Caco-2 (cell line): Measurements from ENCODE around the gene CD27. TPM values are rescaled to one million over a fixed set of nuclear protein-coding genes. Genes with fewer than 3 reads are reported as not detected.

Experiments used
- BruUV-seq: library from RNA; stranded (reverse); fragments of 400-500 nt; replicated peaks from 2 replicates; lab custom pipeline; 2021; lab: Mats Ljungman, UMichigan
- CTCF ChIA-PET: fragments of 300-600 bp; sonication (Branson Sonifier 250); formaldehyde crosslinking; loops from one replicate; lab custom pipeline; 2022; ENCODE audit warnings: antibody characterized with exemption; lab: Charles Lee
- POLR2A ChIA-PET: fragments of 300-600 bp; sonication (Branson Sonifier 250); formaldehyde crosslinking; loops from one replicate; lab custom pipeline; 2022; ENCODE audit warnings: antibody characterized with exemption; lab: Charles Lee
- DNase-seq, 2 experiments: peaks; one replicate each; pipeline versions ENCODE4 v3.0.0 to v3.0.0-alpha.2; 2020 to 2022
- H3K27me3 ChIP-seq: replicated peaks from 2 replicates; pipeline ENCODE4 v1.6.0; 2011; ENCODE audit warnings: low read length; ENCODE audit not compliant: control insufficient read depth, insufficient read depth
- H3K36me3 ChIP-seq: 2 replicates; pipeline ENCODE4 v1.5.1; 2011; ENCODE audit warnings: low read length; ENCODE audit not compliant: control insufficient read depth, insufficient read depth
- H3K4me1 ChIP-seq: fragments of 250-450 bp; sonication (Bioruptor Pico); 2 replicates; pipeline ENCODE4 v1.5.1; 2020; ENCODE audit warnings: mild to moderate bottlenecking
- H3K4me3 ChIP-seq: 2 replicates; pipeline ENCODE4 v1.5.1; 2011; ENCODE audit warnings: low read depth, mild to moderate bottlenecking, control low read depth, low read length
- H3K9me3 ChIP-seq: fragments of 250-450 bp; sonication (Bioruptor Pico); 2 replicates; pipeline ENCODE4 v1.5.1; 2020; ENCODE audit warnings: mild to moderate bottlenecking, moderate library complexity
- H3K27ac Mint-ChIP-seq: one replicate; pipeline ENCODE4 v1.8.0; 2022; ENCODE audit warnings: mixed read lengths; ENCODE audit not compliant: unreplicated experiment
- H3K27me3 Mint-ChIP-seq: one replicate; pipeline ENCODE4 v1.8.0; 2022; ENCODE audit warnings: mixed read lengths; ENCODE audit not compliant: insufficient read depth, unreplicated experiment
- H3K36me3 Mint-ChIP-seq: one replicate; pipeline ENCODE4 v1.8.0; 2022; ENCODE audit warnings: mild to moderate bottlenecking, mixed read lengths; ENCODE audit not compliant: insufficient read depth, unreplicated experiment
- H3K4me1 Mint-ChIP-seq: one replicate; pipeline ENCODE4 v1.8.0; 2022; ENCODE audit warnings: low read depth, mixed read lengths; ENCODE audit not compliant: unreplicated experiment
- H3K4me3 Mint-ChIP-seq: one replicate; pipeline ENCODE4 v1.8.0; 2022; ENCODE audit warnings: mild to moderate bottlenecking, moderate library complexity, mixed read lengths; ENCODE audit not compliant: unreplicated experiment
- H3K9me3 Mint-ChIP-seq: one replicate; pipeline ENCODE4 v1.8.0; 2022; ENCODE audit warnings: mixed read lengths; ENCODE audit not compliant: unreplicated experiment
- intact Hi-C: fragments of 100-400 bp; cut with micrococcal nuclease; formaldehyde crosslinking; loops from one replicate; pipeline ENCODE4 v1.10.0; 2022; ENCODE audit not compliant: unreplicated experiment
- total RNA-seq: library from RNA; stranded (reverse); gene quantifications from 2 replicates; pipeline ENCODE4 v1.2.3, GENCODE V29; 2022
- TF ChIP-seq, protein P1 (sequence below), 2 experiments: fragments of 200-600 bp in 1 of 2; IDR thresholded peaks; 1 replicate in 1 of 2; 2 replicates in 1 of 2; pipeline versions ENCODE4 v1.5.1 to v1.8.0; 2011 to 2022; ENCODE audit warnings: antibody characterized with exemption in 1 of 2, control low read depth in 1 of 2, inconsistent platforms in 1 of 2, low read depth in 1 of 2, low read length in 1 of 2, mild to moderate bottlenecking in 1 of 2, moderate library complexity in 1 of 2; ENCODE audit not compliant: insufficient read depth in 1 of 2, severe bottlenecking in 1 of 2, unreplicated experiment in 1 of 2

The CD27 gene
- total RNA-seq, 1 experiment from 2014 or later = not detected

GRCh38 chr12:6458281-6459003 lies 13.7 kb downstream of the CD27 start:
- H3K9me3 Mint-ChIP-seq = no peaks in the 10 kb centered on the region
- H3K4me3 Mint-ChIP-seq = no peak overlapping the region
- ChIA-PET CTCF (no interaction called here), POLR2A (interaction anchor here (0.7 kb wide), 1 partner anchor 13 kb away, joined by 4 read pairs; no protein-coding TSS in a partner anchor)
- H3K27me3 Mint-ChIP-seq = no peaks in the 10 kb centered on the region
- Histone ChIP-seq H3K36me3 (peaks cover 2% of the 10 kb centered on the region; the same call in 1 of the 2 replicates), H3K27me3 (no peaks in the 10 kb centered on the region), H3K9me3 (no peaks in the 10 kb centered on the region), H3K4me3 (no peak overlapping the region), H3K4me1 (no peaks in the 10 kb centered on the region)
- intact Hi-C loops = no loop called here
- TF ChIP-seq, protein P1, sequence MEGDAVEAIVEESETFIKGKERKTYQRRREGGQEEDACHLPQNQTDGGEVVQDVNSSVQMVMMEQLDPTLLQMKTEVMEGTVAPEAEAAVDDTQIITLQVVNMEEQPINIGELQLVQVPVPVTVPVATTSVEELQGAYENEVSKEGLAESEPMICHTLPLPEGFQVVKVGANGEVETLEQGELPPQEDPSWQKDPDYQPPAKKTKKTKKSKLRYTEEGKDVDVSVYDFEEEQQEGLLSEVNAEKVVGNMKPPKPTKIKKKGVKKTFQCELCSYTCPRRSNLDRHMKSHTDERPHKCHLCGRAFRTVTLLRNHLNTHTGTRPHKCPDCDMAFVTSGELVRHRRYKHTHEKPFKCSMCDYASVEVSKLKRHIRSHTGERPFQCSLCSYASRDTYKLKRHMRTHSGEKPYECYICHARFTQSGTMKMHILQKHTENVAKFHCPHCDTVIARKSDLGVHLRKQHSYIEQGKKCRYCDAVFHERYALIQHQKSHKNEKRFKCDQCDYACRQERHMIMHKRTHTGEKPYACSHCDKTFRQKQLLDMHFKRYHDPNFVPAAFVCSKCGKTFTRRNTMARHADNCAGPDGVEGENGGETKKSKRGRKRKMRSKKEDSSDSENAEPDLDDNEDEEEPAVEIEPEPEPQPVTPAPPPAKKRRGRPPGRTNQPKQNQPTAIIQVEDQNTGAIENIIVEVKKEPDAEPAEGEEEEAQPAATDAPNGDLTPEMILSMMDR (IDR thresholded peaks at IDR 0.05; ENCODE audit: insufficient read depth in 1 of 2, low read depth in 1 of 2, low read length in 1 of 2, severe bottlenecking in 1 of 2, unreplicated experiment in 1 of 2) = no peak
- H3K27ac Mint-ChIP-seq = no peak overlapping the region
- H3K36me3 Mint-ChIP-seq = peaks cover 17% of the 10 kb centered on the region
- H3K4me1 Mint-ChIP-seq = no peaks in the 10 kb centered on the region
- no TSS peak for BruUV-seq
- peak in 1 of 2 experiments; percentile 37 for DNase-seq

DNA sequence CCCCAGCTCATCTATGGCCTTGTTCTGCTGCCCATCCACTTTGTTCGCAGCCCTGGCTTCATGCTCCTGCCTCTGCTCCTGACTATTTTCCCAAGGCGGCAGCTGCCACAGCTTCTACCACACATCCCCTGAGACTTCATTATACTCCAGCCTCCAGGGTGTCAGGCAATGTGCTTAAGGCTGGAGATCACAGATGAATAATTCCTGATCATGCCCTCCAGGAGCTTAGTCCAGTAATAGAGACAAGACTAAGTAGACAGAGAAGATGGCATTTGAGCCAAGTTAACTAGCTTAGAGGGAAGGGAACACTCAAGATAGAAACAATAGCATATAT lies 14.2 kb downstream of the CD27 start:
- no peak overlapping the region for H3K4me3 Mint-ChIP-seq
- peaks cover 17% of the 10 kb centered on the region for H3K36me3 Mint-ChIP-seq
- POLR2A ChIA-PET = interaction anchor here (0.7 kb wide), 1 partner anchor 12 kb away, joined by 4 read pairs; no protein-coding TSS in a partner anchor
- Histone ChIP-seq H3K36me3 (peaks cover 2% of the 10 kb centered on the region; the same call in 1 of the 2 replicates), H3K4me3 (no peak overlapping the region), H3K27me3 (no peaks in the 10 kb centered on the region), H3K9me3 (no peaks in the 10 kb centered on the region), H3K4me1 (no peaks in the 10 kb centered on the region)
- no peak for DNase-seq
- no peaks in the 10 kb centered on the region for H3K9me3 Mint-ChIP-seq
- intact Hi-C loops = no loop called here
- H3K27ac Mint-ChIP-seq = no peak overlapping the region
- H3K27me3 Mint-ChIP-seq = no peaks in the 10 kb centered on the region
- no TSS peak for BruUV-seq
- CTCF ChIA-PET = no interaction called here
- no peaks in the 10 kb centered on the region for H3K4me1 Mint-ChIP-seq
- TF ChIP-seq, protein P1 (IDR thresholded peaks at IDR 0.05; ENCODE audit: insufficient read depth in 1 of 2, low read depth in 1 of 2, low read length in 1 of 2, severe bottlenecking in 1 of 2, unreplicated experiment in 1 of 2) = no peak

DNA sequence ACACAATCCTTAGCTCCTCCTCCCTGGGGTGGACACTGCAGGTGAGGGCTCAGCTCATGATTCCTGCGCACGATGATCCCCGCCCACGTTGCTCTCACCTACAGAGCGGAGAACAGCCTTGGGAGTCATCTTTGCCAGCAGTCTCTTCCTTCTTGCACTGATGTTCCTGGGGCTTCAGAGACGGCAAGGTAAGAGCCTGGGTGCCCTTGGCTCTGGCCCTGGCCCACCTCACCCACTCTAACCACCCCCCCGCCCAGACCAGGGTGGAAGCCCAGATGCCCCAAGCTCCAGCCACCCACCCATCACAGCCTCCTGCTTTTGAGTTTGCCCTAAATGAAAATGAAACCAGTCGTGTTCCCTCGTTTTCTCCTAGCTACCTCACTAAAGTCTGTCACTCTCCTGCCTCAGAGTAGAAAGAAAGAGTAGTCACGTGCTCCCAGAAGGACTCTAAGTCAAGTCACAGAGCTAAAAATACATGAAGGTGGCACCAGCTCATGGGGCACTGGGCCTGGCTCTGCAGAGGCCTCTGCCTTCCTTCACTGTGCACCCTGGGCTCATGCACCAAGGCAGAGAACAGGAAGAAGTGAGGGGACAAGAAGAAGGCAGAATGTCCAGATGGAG lies 16.1 kb downstream of the CD27 start:
- H3K9me3 Mint-ChIP-seq = no peaks in the 10 kb centered on the region
- H3K4me1 Mint-ChIP-seq = no peaks in the 10 kb centered on the region
- Histone ChIP-seq H3K4me1 (no peaks in the 10 kb centered on the region), H3K4me3 (no peak overlapping the region), H3K9me3 (no peaks in the 10 kb centered on the region), H3K36me3 (peaks cover 3% of the 10 kb centered on the region; the same call in 1 of the 2 replicates), H3K27me3 (no peaks in the 10 kb centered on the region)
- no peak overlapping the region for H3K27ac Mint-ChIP-seq
- CTCF ChIA-PET = interaction anchor here (1.3 kb wide), 1 partner anchor 10 kb away, joined by 6 read pairs; the partner anchor contains the start of gene VAMP1
- no TSS peak for BruUV-seq
- peaks cover 17% of the 10 kb centered on the region for H3K36me3 Mint-ChIP-seq
- POLR2A ChIA-PET = no interaction called here
- no peak overlapping the region for H3K4me3 Mint-ChIP-seq
- peak in 1 of 2 experiments; percentile 29 for DNase-seq
- no peaks in the 10 kb centered on the region for H3K27me3 Mint-ChIP-seq
- intact Hi-C loops = no loop called here
- TF ChIP-seq, protein P1 (IDR thresholded peaks at IDR 0.05; ENCODE audit: insufficient read depth in 1 of 2, low read depth in 1 of 2, low read length in 1 of 2, severe bottlenecking in 1 of 2, unreplicated experiment in 1 of 2) = no peak
